Neuronal stem cell (in vitro differentiated cells): ENCODE measurements around the gene TNRC18.
"Not testable (repeated sequence)": the region's sequence is repeated elsewhere in the genome, so short reads cannot be mapped to it uniquely, and the experiment has no call there.

Source experiments
- DNase-seq: peaks from one replicate; pipeline ENCODE4 v3.0.0-alpha.2; 2013; ENCODE audit warnings: low spot score
- H2AFZ ChIP-seq: one replicate; pipeline ENCODE4 v1.6.1; 2013; ENCODE audit warnings: mild to moderate bottlenecking, low read length, inconsistent platforms
- H2AK5ac ChIP-seq: 2 replicates; pipeline ENCODE4 v1.6.1; 2013; ENCODE audit warnings: low read depth, mild to moderate bottlenecking, inconsistent platforms, low read length, moderate library complexity, mixed read lengths
- H2BK120ac ChIP-seq: 2 replicates; pipeline ENCODE4 v1.6.1; 2013; ENCODE audit warnings: low read depth, mild to moderate bottlenecking, inconsistent platforms, low read length, moderate library complexity, mixed read lengths
- H2BK12ac ChIP-seq: one replicate; pipeline ENCODE4 v1.6.1; 2013; ENCODE audit warnings: low read length, inconsistent platforms
- H2BK15ac ChIP-seq: 2 replicates; pipeline ENCODE4 v1.6.1; 2013; ENCODE audit warnings: mild to moderate bottlenecking, low read length, inconsistent platforms, mixed read lengths
- H2BK5ac ChIP-seq: one replicate; pipeline ENCODE4 v1.6.1; 2013; ENCODE audit warnings: inconsistent platforms, mild to moderate bottlenecking, low read length, moderate library complexity
- H3K14ac ChIP-seq: one replicate; pipeline ENCODE4 v1.6.1; 2013; ENCODE audit warnings: low read length, inconsistent platforms
- H3K18ac ChIP-seq: 2 replicates; pipeline ENCODE4 v1.6.1; 2013; ENCODE audit warnings: low read length, inconsistent platforms
- H3K23ac ChIP-seq: 2 replicates; pipeline ENCODE4 v1.6.1; 2013; ENCODE audit warnings: low read depth, mild to moderate bottlenecking, mixed read lengths, low read length, inconsistent platforms; ENCODE audit not compliant: poor library complexity
- H3K27ac ChIP-seq: replicated peaks from 3 replicates; pipeline ENCODE4 v1.5.1; 2013; ENCODE audit warnings: low read length, inconsistent platforms
- H3K27me3 ChIP-seq, 3 experiments: 2 replicates each; pipeline ENCODE4 v1.6.1; 2013; ENCODE audit warnings: low read length in 3 of 3, mild to moderate bottlenecking in 2 of 3, inconsistent platforms in 1 of 3, low read depth in 1 of 3, mixed read lengths in 1 of 3, moderate library complexity in 1 of 3; ENCODE audit not compliant: control insufficient read depth in 3 of 3, insufficient read depth in 3 of 3
- H3K36me3 ChIP-seq, 2 donors: replicated peaks in 1 of 2; 2 replicates each; pipeline ENCODE4 v1.6.1; 2013; ENCODE audit warnings: low read length in 2 of 2; ENCODE audit not compliant: control insufficient read depth in 2 of 2, insufficient read depth in 2 of 2
- H3K4ac ChIP-seq: 2 replicates; pipeline ENCODE4 v1.6.1; 2013; ENCODE audit warnings: inconsistent platforms, mild to moderate bottlenecking, low read length, moderate library complexity
- H3K4me1 ChIP-seq, 2 donors: 1 replicate in 1 of 2; 2 replicates in 1 of 2; pipeline ENCODE4 v1.6.1; 2013; ENCODE audit warnings: low read length in 2 of 2, low read depth in 1 of 2; ENCODE audit not compliant: control insufficient read depth in 2 of 2, insufficient read depth in 1 of 2
- H3K4me2 ChIP-seq: one replicate; pipeline ENCODE4 v1.6.1; 2013; ENCODE audit warnings: mild to moderate bottlenecking, low read length, inconsistent platforms; ENCODE audit not compliant: insufficient read depth, poor library complexity, severe bottlenecking
- H3K4me3 ChIP-seq, 2 donors: 2 replicates each; pipeline ENCODE4 v1.5.1; 2013; ENCODE audit warnings: low read length in 2 of 2, mild to moderate bottlenecking in 2 of 2, inconsistent platforms in 1 of 2, moderate library complexity in 1 of 2
- H3K79me1 ChIP-seq: one replicate; pipeline ENCODE4 v1.6.1; 2013; ENCODE audit warnings: low read depth, mild to moderate bottlenecking, inconsistent platforms, low read length, moderate library complexity
- H3K9ac ChIP-seq: one replicate; pipeline ENCODE4 v1.6.1; 2013; ENCODE audit warnings: mild to moderate bottlenecking, low read depth, low read length, inconsistent platforms; ENCODE audit not compliant: poor library complexity
- H3K9me3 ChIP-seq, 2 donors: replicated peaks in 1 of 2; 2 replicates each; pipeline versions ENCODE3 to v1.6.1; 2013; ENCODE audit warnings: low read length in 2 of 2, mild to moderate bottlenecking in 2 of 2, inconsistent platforms in 1 of 2, low read depth in 1 of 2, mixed read lengths in 1 of 2, moderate library complexity in 1 of 2; ENCODE audit not compliant: control insufficient read depth in 2 of 2, insufficient read depth in 1 of 2
- H4K8ac ChIP-seq: one replicate; pipeline ENCODE4 v1.6.1; 2013; ENCODE audit warnings: low read depth, mild to moderate bottlenecking, inconsistent platforms, low read length, moderate library complexity
- H4K91ac ChIP-seq: one replicate; pipeline ENCODE4 v1.6.1; 2013; ENCODE audit warnings: low read length, low read depth, mild to moderate bottlenecking, inconsistent platforms; ENCODE audit not compliant: poor library complexity
- WGBS, 2 donors: extraction: QIAGEN DNeasy Blood & Tissue Kit; methylation state at CpG; one replicate each; pipeline ENCODE4 v1.1.7; 2013; ENCODE audit warnings: missing lambda C conversion rate in 2 of 2, mixed read lengths in 1 of 2; ENCODE audit not compliant: insufficient read length in 2 of 2, insufficient replicate concordance in 1 of 2; ENCODE audit errors: extremely low coverage in 2 of 2; 5-methylcytosine and 5-hydroxymethylcytosine counted together

The TNRC18 gene

DNA sequence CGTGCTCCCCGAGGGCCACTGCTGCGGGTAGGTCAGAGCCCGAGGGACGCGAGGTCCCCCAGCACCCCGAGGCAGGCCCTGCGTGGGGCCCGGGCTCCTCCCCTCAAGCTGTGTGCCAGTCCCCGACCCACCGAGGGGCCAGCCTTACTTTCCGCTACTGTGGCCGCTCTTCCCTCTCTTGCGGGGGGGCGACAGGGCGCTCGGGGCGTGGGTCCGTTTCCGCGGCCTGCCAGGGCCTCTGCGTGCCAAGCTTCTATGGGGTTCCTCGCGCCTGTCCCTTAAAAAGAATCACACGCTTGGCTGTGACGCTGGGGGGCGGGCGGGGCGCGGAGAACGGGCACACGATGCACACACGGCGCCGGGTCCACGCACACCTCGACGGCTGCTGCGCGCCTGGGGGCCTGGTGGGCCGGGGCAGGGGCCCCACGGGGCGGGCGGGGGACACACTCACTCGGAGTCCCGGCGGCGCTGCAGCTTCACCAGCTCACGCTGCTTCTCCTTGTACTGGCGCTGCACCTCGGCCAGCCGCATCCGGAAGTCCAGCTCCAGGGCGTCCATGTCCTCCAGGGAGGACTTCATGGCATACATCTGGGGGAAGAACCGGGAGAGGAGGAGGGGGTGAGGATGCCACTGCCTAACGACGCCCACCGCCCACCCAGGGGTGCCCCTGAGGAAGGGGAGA is 62.0 kb downstream of the TNRC18 start:
- no peak for DNase-seq
- no peak overlapping the region for H3K4me2 ChIP-seq
- H4K91ac ChIP-seq = no peak overlapping the region
- H3K79me1 ChIP-seq = peaks cover 9% of the 10 kb centered on the region
- no CpG with 5 or more reads among the region's 58 CpGs for WGBS, 2 donors
- no peak overlapping the region for H2AFZ ChIP-seq
- H3K9ac ChIP-seq = peak overlapping the region; percentile 44
- no peaks in the 10 kb centered on the region for H3K27me3 ChIP-seq
- H3K4me1 ChIP-seq = no peaks in the 10 kb centered on the region
- H2BK120ac ChIP-seq = no peak overlapping the region
- no peaks in the 10 kb centered on the region for H3K9me3 ChIP-seq
- no peak overlapping the region for H2BK12ac ChIP-seq
- no peak overlapping the region for H3K4me3 ChIP-seq
- H3K36me3 ChIP-seq = peaks cover 47 to 89% of the 10 kb centered on the region in 2 donors
- H2BK15ac ChIP-seq = no peak overlapping the region
- H2BK5ac ChIP-seq = peak overlapping the region; percentile 53
- H3K4ac ChIP-seq = no peak overlapping the region
- no peak overlapping the region for H3K27ac ChIP-seq
- H4K8ac ChIP-seq = no peak overlapping the region
- peak overlapping the region; percentile 82 for H3K14ac ChIP-seq
- peak overlapping the region; percentile 93 for H3K23ac ChIP-seq
- H2AK5ac ChIP-seq = no peak overlapping the region
- peak overlapping the region; percentile 28 for H3K18ac ChIP-seq

DNA sequence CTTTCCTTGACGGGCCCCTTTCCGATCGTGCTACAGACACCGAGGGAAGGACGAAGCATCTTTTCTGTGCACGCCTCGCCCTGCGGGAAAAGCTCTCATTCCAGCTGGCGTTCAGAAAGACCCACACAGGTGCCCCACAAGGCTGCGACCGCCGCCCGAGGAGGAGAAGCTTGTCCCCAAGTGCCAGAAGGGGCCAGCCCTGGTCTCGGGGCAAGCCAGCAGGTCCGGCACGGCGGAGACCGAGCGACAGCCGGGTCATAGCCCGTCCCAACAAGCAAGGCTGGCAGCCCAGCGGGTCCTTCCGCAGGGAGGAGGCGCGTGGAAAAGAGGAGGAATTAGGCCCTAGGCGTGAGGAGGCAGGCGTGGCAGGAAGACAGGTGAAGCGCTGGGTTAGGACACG is 62.7 kb downstream of the TNRC18 start:
- no peak overlapping the region for H2BK15ac ChIP-seq
- no peak overlapping the region for H3K14ac ChIP-seq
- no peak overlapping the region for H3K9ac ChIP-seq
- no peaks in the 10 kb centered on the region for H3K9me3 ChIP-seq
- H2BK12ac ChIP-seq = no peak overlapping the region
- H3K4me2 ChIP-seq = no peak overlapping the region
- H3K4me1 ChIP-seq = no peaks in the 10 kb centered on the region
- H4K8ac ChIP-seq = no peak overlapping the region
- no peaks in the 10 kb centered on the region for H3K27me3 ChIP-seq
- H3K23ac ChIP-seq = peak overlapping the region; percentile 31
- H2BK5ac ChIP-seq = peak overlapping the region; percentile 53
- no CpG with 5 or more reads among the region's 29 CpGs for WGBS, 2 donors
- peaks cover 12% of the 10 kb centered on the region for H3K79me1 ChIP-seq
- no peak overlapping the region for H3K4ac ChIP-seq
- no peak overlapping the region for H2BK120ac ChIP-seq
- peaks cover 51 to 94% of the 10 kb centered on the region in 2 donors for H3K36me3 ChIP-seq
- DNase-seq = no peak
- H2AK5ac ChIP-seq = no peak overlapping the region
- H3K27ac ChIP-seq = no peak overlapping the region
- H3K4me3 ChIP-seq = no peak overlapping the region
- H2AFZ ChIP-seq = no peak overlapping the region
- no peak overlapping the region for H4K91ac ChIP-seq
- no peak overlapping the region for H3K18ac ChIP-seq

- Histone ChIP-seq H3K9ac (no peak overlapping the region), H3K4ac (no peak overlapping the region), H2AFZ (no peak overlapping the region), H3K27me3 (no peaks in the 10 kb centered on the region), H3K14ac (no peak overlapping the region), H3K4me3 (no peak overlapping the region), H3K4me2 (no peak overlapping the region), H2BK5ac (peak overlapping the region; percentile 53), H3K4me1 (no peaks in the 10 kb centered on the region), H3K18ac (no peak overlapping the region), H2BK120ac (no peak overlapping the region), H3K79me1 (peaks cover 12% of the 10 kb centered on the region), H3K27ac (no peak overlapping the region), H3K36me3 (peaks cover 52 to 94% of the 10 kb centered on the region in 2 donors), H3K9me3 (no peaks in the 10 kb centered on the region), H4K91ac (no peak overlapping the region), H2BK12ac (no peak overlapping the region), H2AK5ac (no peak overlapping the region), H2BK15ac (no peak overlapping the region), H4K8ac (no peak overlapping the region), H3K23ac (no peak overlapping the region)
- WGBS, 2 donors = no CpG with 5 or more reads among the region's 12 CpGs
- DNase-seq = no peak
Observed at GRCh38 chr7:5360451-5360850, 63.2 kb downstream of the TNRC18 start.

- H2AK5ac ChIP-seq, H2BK12ac ChIP-seq, H2AFZ ChIP-seq, H3K18ac ChIP-seq, H3K4me3 ChIP-seq, H2BK120ac ChIP-seq, H4K91ac ChIP-seq, H3K23ac ChIP-seq, H3K4me2 ChIP-seq, H3K9ac ChIP-seq, H3K9me3 ChIP-seq, H2BK15ac ChIP-seq, H3K27ac ChIP-seq, H3K27me3 ChIP-seq, H2BK5ac ChIP-seq, H4K8ac ChIP-seq, DNase-seq, H3K14ac ChIP-seq, H3K4ac ChIP-seq, H3K4me1 ChIP-seq: not testable (repeated sequence)
- peaks cover 13% of the 10 kb centered on the region for H3K79me1 ChIP-seq
- peaks cover 52 to 94% of the 10 kb centered on the region in 2 donors for H3K36me3 ChIP-seq
- WGBS, 2 donors = no CpG with 5 or more reads among the region's 6 CpGs
Observed at GRCh38 chr7:5360021-5360420, 63.6 kb downstream of the TNRC18 start.
